Measurements from ENCODE around the gene NFATC2.
A peak's percentile ranks its signal among the peaks of the same experiment; 100 is the strongest.
"Not testable (repeated sequence)": the region's sequence is repeated elsewhere in the genome, so short reads cannot be mapped to it uniquely, and the experiment has no call there.

The NFATC2 gene

GRCh38 chr20:51469046-51469445 lies 73.5 kb downstream of the NFATC2 start:
- no peak for TF ChIP-seq SUZ12 (IDR thresholded peaks at IDR 0.05; ENCODE audit: extremely low read depth, insufficient read depth, insufficient read length)
- TF ChIP-seq YY1 (IDR thresholded peaks at IDR 0.05; ENCODE audit: insufficient read depth, insufficient read length): no peak
- no peak for TF ChIP-seq ZNF274 (IDR thresholded peaks at IDR 0.05; ENCODE audit: low read depth, low read length)
- Histone ChIP-seq H3K27me3 (ENCODE audit: insufficient read depth, insufficient read length) (no peaks in the 10 kb centered on the region), H3K9ac (ENCODE audit: insufficient read length, low read depth) (no peak overlapping the region), H3K9me3 (ENCODE audit: insufficient read depth, low read length) (no peaks in the 10 kb centered on the region), H3K4me3 (ENCODE audit: insufficient read length, low read depth) (no peak overlapping the region), H3K36me3 (ENCODE audit: insufficient read depth, insufficient read length, low read length) (no peaks in the 10 kb centered on the region), H3K4me1 (ENCODE audit: insufficient read depth, insufficient read length) (peaks cover 3% of the 10 kb centered on the region)
- DNase-seq (ENCODE audit: low read depth, low spot score): no peak

GRCh38 chr20:51468636-51469035 lies 73.9 kb downstream of the NFATC2 start:
- H3K27me3 ChIP-seq (ENCODE audit: insufficient read depth, insufficient read length): no peaks in the 10 kb centered on the region
- H3K4me3 ChIP-seq (ENCODE audit: insufficient read length, low read depth): no peak overlapping the region
- no peak for DNase-seq (ENCODE audit: low read depth, low spot score)
- H3K4me1 ChIP-seq (ENCODE audit: insufficient read depth, insufficient read length): peaks cover 3% of the 10 kb centered on the region
- no peak for TF ChIP-seq YY1 (IDR thresholded peaks at IDR 0.05; ENCODE audit: insufficient read depth, insufficient read length)
- no peak for TF ChIP-seq SUZ12 (IDR thresholded peaks at IDR 0.05; ENCODE audit: extremely low read depth, insufficient read depth, insufficient read length)
- no peak for TF ChIP-seq ZNF274 (IDR thresholded peaks at IDR 0.05; ENCODE audit: low read depth, low read length)
- H3K9me3 ChIP-seq (ENCODE audit: insufficient read depth, low read length): no peaks in the 10 kb centered on the region
- no peak overlapping the region for H3K9ac ChIP-seq (ENCODE audit: insufficient read length, low read depth)
- no peaks in the 10 kb centered on the region for H3K36me3 ChIP-seq (ENCODE audit: insufficient read depth, insufficient read length, low read length)

DNA sequence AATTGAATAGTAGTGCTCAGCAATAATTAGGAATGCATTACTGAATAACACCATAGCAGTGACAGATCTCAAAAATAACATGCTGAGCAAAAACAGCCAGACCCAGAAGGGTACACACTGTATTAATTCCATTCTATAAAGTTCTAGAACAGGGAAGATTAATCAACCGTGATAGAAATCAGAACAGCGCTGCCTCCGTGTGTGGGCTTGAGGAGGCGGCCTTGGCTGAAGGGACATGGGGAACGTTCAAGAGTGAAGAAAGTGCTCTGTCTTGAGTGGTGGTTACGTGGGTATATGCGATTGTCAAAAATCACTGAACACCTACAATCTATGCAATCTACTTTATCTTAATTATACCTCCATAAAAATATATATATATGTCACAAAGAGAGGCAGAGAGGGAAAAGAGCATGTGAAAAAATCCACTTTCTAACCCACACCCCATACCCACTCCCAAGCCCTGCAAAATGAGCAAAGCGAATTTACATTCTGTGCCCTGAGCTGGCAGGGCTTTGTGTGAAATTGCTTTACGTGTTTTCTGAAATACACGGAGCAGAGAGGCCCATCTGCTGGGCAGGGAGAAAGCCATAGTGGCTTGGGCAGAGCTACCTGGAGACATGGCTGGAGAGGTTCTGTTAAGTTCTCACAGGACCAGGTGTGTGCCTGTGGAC lies 74.4 kb downstream of the NFATC2 start:
- Histone ChIP-seq H3K9ac (ENCODE audit: insufficient read length, low read depth) (no peak overlapping the region), H3K36me3 (ENCODE audit: insufficient read depth, insufficient read length, low read length) (no peaks in the 10 kb centered on the region), H3K4me3 (ENCODE audit: insufficient read length, low read depth) (no peak overlapping the region), H3K9me3 (ENCODE audit: insufficient read depth, low read length) (no peaks in the 10 kb centered on the region), H3K27me3 (ENCODE audit: insufficient read depth, insufficient read length) (no peaks in the 10 kb centered on the region), H3K4me1 (ENCODE audit: insufficient read depth, insufficient read length) (peaks cover 3% of the 10 kb centered on the region)
- no peak for DNase-seq (ENCODE audit: low read depth, low spot score)
- no peak for TF ChIP-seq ZNF274 (IDR thresholded peaks at IDR 0.05; ENCODE audit: low read depth, low read length)
- TF ChIP-seq YY1 (IDR thresholded peaks at IDR 0.05; ENCODE audit: insufficient read depth, insufficient read length): no peak
- no peak for TF ChIP-seq SUZ12 (IDR thresholded peaks at IDR 0.05; ENCODE audit: extremely low read depth, insufficient read depth, insufficient read length)

GRCh38 chr20:51463998-51464397 lies 78.5 kb downstream of the NFATC2 start:
- Histone ChIP-seq H3K9me3 (ENCODE audit: insufficient read depth, low read length) (no peaks in the 10 kb centered on the region), H3K4me1 (ENCODE audit: insufficient read depth, insufficient read length) (peaks cover 12% of the 10 kb centered on the region), H3K36me3 (ENCODE audit: insufficient read depth, insufficient read length, low read length) (peaks cover 2% of the 10 kb centered on the region), H3K27me3 (ENCODE audit: insufficient read depth, insufficient read length) (no peaks in the 10 kb centered on the region), H3K9ac (ENCODE audit: insufficient read length, low read depth) (no peak overlapping the region), H3K4me3 (ENCODE audit: insufficient read length, low read depth) (no peak overlapping the region)
- DNase-seq (ENCODE audit: low read depth, low spot score): no peak
- TF ChIP-seq YY1 (IDR thresholded peaks at IDR 0.05; ENCODE audit: insufficient read depth, insufficient read length): no peak
- no peak for TF ChIP-seq ZNF274 (IDR thresholded peaks at IDR 0.05; ENCODE audit: low read depth, low read length)
- no peak for TF ChIP-seq SUZ12 (IDR thresholded peaks at IDR 0.05; ENCODE audit: extremely low read depth, insufficient read depth, insufficient read length)

DNA sequence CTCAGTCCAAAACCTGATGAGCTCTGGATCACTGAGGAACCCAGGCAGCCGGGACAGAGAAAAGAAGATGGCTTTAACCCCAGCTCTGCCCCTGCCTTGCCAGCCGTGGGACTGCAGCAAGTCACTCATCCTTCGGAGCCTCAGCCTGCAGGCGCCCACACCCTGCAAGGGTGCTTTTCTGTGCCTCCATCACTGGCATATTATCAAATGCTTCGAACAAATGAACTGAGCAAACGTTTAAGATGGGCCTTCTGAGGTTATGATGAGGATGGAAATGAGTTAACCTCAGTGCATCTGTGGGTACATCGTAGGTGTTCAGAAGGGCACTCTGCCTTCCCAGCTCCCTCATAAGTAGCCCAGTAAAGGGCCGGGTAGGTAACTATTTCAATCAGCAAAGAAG lies 79.0 kb downstream of the NFATC2 start:
- H3K27me3 ChIP-seq (ENCODE audit: insufficient read depth, insufficient read length): no peaks in the 10 kb centered on the region
- no peak overlapping the region for H3K4me3 ChIP-seq (ENCODE audit: insufficient read length, low read depth)
- TF ChIP-seq SUZ12 (IDR thresholded peaks at IDR 0.05; ENCODE audit: extremely low read depth, insufficient read depth, insufficient read length) (no peak), ZNF274 (IDR thresholded peaks at IDR 0.05; ENCODE audit: low read depth, low read length) (no peak), YY1 (IDR thresholded peaks at IDR 0.05; ENCODE audit: insufficient read depth, insufficient read length) (no peak)
- no peak for DNase-seq (ENCODE audit: low read depth, low spot score)
- H3K9me3 ChIP-seq (ENCODE audit: insufficient read depth, low read length): no peaks in the 10 kb centered on the region
- H3K36me3 ChIP-seq (ENCODE audit: insufficient read depth, insufficient read length, low read length): peaks cover 2% of the 10 kb centered on the region
- H3K9ac ChIP-seq (ENCODE audit: insufficient read length, low read depth): no peak overlapping the region
- peaks cover 12% of the 10 kb centered on the region for H3K4me1 ChIP-seq (ENCODE audit: insufficient read depth, insufficient read length)

DNA sequence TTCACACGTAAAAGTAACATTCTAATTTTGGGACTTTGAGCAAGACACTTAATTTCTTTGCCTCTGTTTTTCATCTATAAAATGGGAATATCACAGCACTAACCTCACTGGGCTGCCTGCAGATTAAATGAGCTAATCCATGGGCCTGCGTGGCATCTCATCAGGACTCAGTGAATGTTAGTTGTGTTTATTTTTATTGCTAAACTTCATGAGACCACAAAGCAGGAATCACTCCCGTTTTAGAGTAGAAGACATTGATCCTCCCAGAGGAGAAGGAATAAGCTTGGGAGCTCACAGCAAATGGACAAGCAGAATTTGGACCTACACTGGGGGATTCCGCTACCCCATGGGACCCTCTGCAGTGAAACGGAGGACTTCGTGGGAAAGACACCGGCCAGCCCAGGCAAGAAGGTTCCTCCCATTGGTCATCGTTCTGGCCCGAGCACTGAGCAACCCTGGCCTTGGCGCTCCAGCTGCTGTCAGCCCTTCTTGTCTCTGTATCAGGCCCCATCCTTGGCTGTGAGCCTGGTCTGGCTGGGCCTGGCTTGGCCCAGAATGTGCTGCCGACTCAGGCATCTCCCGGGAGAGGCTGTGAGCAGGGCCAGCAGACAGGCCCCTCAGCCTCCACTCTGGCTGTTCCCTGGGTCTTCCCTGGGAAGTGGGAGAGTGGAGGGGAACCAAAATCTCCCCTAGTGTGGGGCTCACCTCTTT lies 79.8 kb downstream of the NFATC2 start:
- Histone ChIP-seq H3K9ac (ENCODE audit: insufficient read length, low read depth) (peak overlapping the region; percentile 37), H3K27me3 (ENCODE audit: insufficient read depth, insufficient read length) (no peaks in the 10 kb centered on the region), H3K4me3 (ENCODE audit: insufficient read length, low read depth) (no peak overlapping the region), H3K9me3 (ENCODE audit: insufficient read depth, low read length) (no peaks in the 10 kb centered on the region), H3K4me1 (ENCODE audit: insufficient read depth, insufficient read length) (peaks cover 12% of the 10 kb centered on the region), H3K36me3 (ENCODE audit: insufficient read depth, insufficient read length, low read length) (peaks cover 2% of the 10 kb centered on the region)
- no peak for DNase-seq (ENCODE audit: low read depth, low spot score)
- TF ChIP-seq YY1 (IDR thresholded peaks at IDR 0.05; ENCODE audit: insufficient read depth, insufficient read length): no peak
- TF ChIP-seq ZNF274 (IDR thresholded peaks at IDR 0.05; ENCODE audit: low read depth, low read length): no peak
- TF ChIP-seq SUZ12 (IDR thresholded peaks at IDR 0.05; ENCODE audit: extremely low read depth, insufficient read depth, insufficient read length): no peak

DNA sequence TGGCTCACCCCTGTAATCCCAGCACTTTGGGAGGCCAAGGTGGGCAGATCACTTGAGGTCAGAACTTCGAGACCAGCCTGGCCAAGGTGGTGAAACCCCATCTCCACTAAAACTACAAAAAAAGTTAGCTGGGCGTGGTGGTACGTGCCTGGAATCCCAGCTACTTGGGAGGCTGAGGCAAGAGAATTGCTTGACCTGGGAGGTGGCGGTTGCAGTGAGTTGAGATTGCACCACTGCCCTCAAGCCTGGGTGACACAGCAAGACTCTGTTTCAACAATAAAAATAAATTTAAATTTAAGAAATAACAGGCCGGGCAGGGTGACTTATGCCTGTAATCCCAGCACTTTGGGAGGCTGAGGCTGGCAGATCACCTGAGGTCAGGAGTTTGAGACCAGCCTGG lies 80.7 kb downstream of the NFATC2 start:
- not testable (repeated sequence) for DNase-seq (ENCODE audit: low read depth, low spot score); H3K9ac ChIP-seq (ENCODE audit: insufficient read length, low read depth); H3K27me3 ChIP-seq (ENCODE audit: insufficient read depth, insufficient read length); H3K9me3 ChIP-seq (ENCODE audit: insufficient read depth, low read length); H3K4me3 ChIP-seq (ENCODE audit: insufficient read length, low read depth); H3K36me3 ChIP-seq (ENCODE audit: insufficient read depth, insufficient read length, low read length)
- H3K4me1 ChIP-seq (ENCODE audit: insufficient read depth, insufficient read length): peaks cover 14% of the 10 kb centered on the region

All from NT2/D1 (cell line).